Spinal cord (tissue), 10 donors: ENCODE measurements around the gene RNASE4. TPM values are rescaled to one million over a fixed set of nuclear protein-coding genes. Genes with fewer than 3 reads are reported as not detected.
"Not testable (repeated sequence)": the region's sequence is repeated elsewhere in the genome, so short reads cannot be mapped to it uniquely, and the experiment has no call there.

ENCODE experiments used
- DNase-seq, 6 donors: peaks; one replicate each; pipeline versions ENCODE4 v3.0.0 to v3.0.0-alpha.2; 2013 to 2015; ENCODE audit warnings: low spot score in 6 of 6, low read depth in 4 of 6
- H3K27ac ChIP-seq: one replicate; pipeline ENCODE4 v1.5.1; 2013; ENCODE audit warnings: low read depth, low read length, control low read depth
- H3K27me3 ChIP-seq: one replicate; pipeline ENCODE4 v1.6.1; 2013; ENCODE audit warnings: low read length; ENCODE audit not compliant: control insufficient read depth, insufficient read depth
- H3K36me3 ChIP-seq: one replicate; pipeline ENCODE4 v1.6.1; 2013; ENCODE audit warnings: low read length; ENCODE audit not compliant: control insufficient read depth, insufficient read depth
- H3K4me1 ChIP-seq: one replicate; pipeline ENCODE4 v1.6.1; 2013; ENCODE audit warnings: low read length; ENCODE audit not compliant: control insufficient read depth, insufficient read depth
- H3K4me3 ChIP-seq: one replicate; pipeline ENCODE4 v1.5.1; 2013; ENCODE audit warnings: low read depth, low read length, control low read depth
- H3K9me3 ChIP-seq: one replicate; pipeline ENCODE4 v1.6.1; 2013; ENCODE audit warnings: low read length; ENCODE audit not compliant: control insufficient read depth, insufficient read depth
- WGBS: methylation state at CpG from one replicate; pipeline ENCODE4 v1.1.5; 2013; ENCODE audit warnings: missing lambda C conversion rate; ENCODE audit not compliant: insufficient coverage; 5-methylcytosine and 5-hydroxymethylcytosine counted together
- polyA plus RNA-seq, 2 donors: library from polyadenylated mRNA; unstranded; fragments of 120-200 nt; gene quantifications; one replicate each; pipeline ENCODE4 v1.2.1, GENCODE V29; 2013; ENCODE audit not compliant: insufficient read length in 2 of 2
- total RNA-seq, 2 donors: library from RNA; depleted of rRNA in 1 of 2; stranded (reverse); fragments of 120-200 nt in 1 of 2; fragments of >200 nt in 1 of 2; gene quantifications; one replicate each; pipeline versions ENCODE4 v1.2.3 to v1.2.4, GENCODE V29; 2013 to 2014
- donor health status: healthy.

RNASE4 gene
- total and polyA plus RNA-seq, 4 donors: 0.48 to 13.8 (median 6.6) TPM

GRCh38 chr14:20697273-20698017, 13.1 kb downstream of the RNASE4 start:
- WGBS: 40% methylated on average over 1 of the region's 6 CpGs
- peak; percentile 46 to 94 (median 76) for DNase-seq
- H3K27ac ChIP-seq: no peak overlapping the region
- H3K4me1 ChIP-seq: no peaks in the 10 kb centered on the region
- no peaks in the 10 kb centered on the region for H3K36me3 ChIP-seq
- H3K27me3 ChIP-seq: no peaks in the 10 kb centered on the region
- H3K4me3 ChIP-seq: no peak overlapping the region
- no peaks in the 10 kb centered on the region for H3K9me3 ChIP-seq

GRCh38 chr14:20698018-20698329, 13.6 kb downstream of the RNASE4 start:
- no peaks in the 10 kb centered on the region for H3K9me3 ChIP-seq
- no peaks in the 10 kb centered on the region for H3K36me3 ChIP-seq
- DNase-seq: no peak
- no peaks in the 10 kb centered on the region for H3K4me1 ChIP-seq
- no peak overlapping the region for H3K27ac ChIP-seq
- no peak overlapping the region for H3K4me3 ChIP-seq
- no peaks in the 10 kb centered on the region for H3K27me3 ChIP-seq

GRCh38 chr14:20698934-20699333, 14.6 kb downstream of the RNASE4 start:
- no peak for DNase-seq
- 89% methylated on average over 3 of the region's 5 CpGs for WGBS
- H3K36me3 ChIP-seq: no peaks in the 10 kb centered on the region
- no peak overlapping the region for H3K27ac ChIP-seq
- H3K4me3 ChIP-seq: no peak overlapping the region
- no peaks in the 10 kb centered on the region for H3K27me3 ChIP-seq
- H3K9me3 ChIP-seq: no peaks in the 10 kb centered on the region
- no peaks in the 10 kb centered on the region for H3K4me1 ChIP-seq

- no peak overlapping the region for H3K4me3 ChIP-seq
- no peak overlapping the region for H3K27ac ChIP-seq
- no peak for DNase-seq
- no peaks in the 10 kb centered on the region for H3K9me3 ChIP-seq
- H3K36me3 ChIP-seq: no peaks in the 10 kb centered on the region
- no peaks in the 10 kb centered on the region for H3K27me3 ChIP-seq
- H3K4me1 ChIP-seq: no peaks in the 10 kb centered on the region
These were observed 15.6 kb downstream of the RNASE4 start for GRCh38 chr14:20699931-20700330.

- H3K36me3 ChIP-seq, H3K9me3 ChIP-seq, H3K27me3 ChIP-seq, H3K27ac ChIP-seq, H3K4me3 ChIP-seq, H3K4me1 ChIP-seq, DNase-seq: not testable (repeated sequence)
- WGBS: 90% methylated on average over 7 of the region's 7 CpGs
These were observed 16.6 kb downstream of the RNASE4 start for GRCh38 chr14:20700965-20701364.

GRCh38 chr14:20706657-20707355, 22.4 kb downstream of the RNASE4 start:
- Histone ChIP-seq H3K36me3 (no peaks in the 10 kb centered on the region), H3K27me3 (no peaks in the 10 kb centered on the region), H3K4me3 (no peak overlapping the region), H3K9me3 (no peaks in the 10 kb centered on the region), H3K4me1 (no peaks in the 10 kb centered on the region), H3K27ac (no peak overlapping the region)
- no CpG with 5 or more reads among the region's 4 CpGs for WGBS
- DNase-seq: no peak

- no peaks in the 10 kb centered on the region for H3K36me3 ChIP-seq
- H3K4me1 ChIP-seq: no peaks in the 10 kb centered on the region
- H3K9me3 ChIP-seq: no peaks in the 10 kb centered on the region
- WGBS: 100% methylated on average over 1 of the region's 2 CpGs
- DNase-seq: no peak
- H3K4me3 ChIP-seq: no peak overlapping the region
- H3K27me3 ChIP-seq: no peaks in the 10 kb centered on the region
- no peak overlapping the region for H3K27ac ChIP-seq
These were observed 23.3 kb downstream of the RNASE4 start for GRCh38 chr14:20707622-20708021.

- H3K27ac ChIP-seq: no peak overlapping the region
- H3K9me3 ChIP-seq: no peaks in the 10 kb centered on the region
- H3K36me3 ChIP-seq: no peaks in the 10 kb centered on the region
- no peak overlapping the region for H3K4me3 ChIP-seq
- WGBS: 93% methylated on average over 3 of the region's 4 CpGs
- DNase-seq: no peak
- H3K4me1 ChIP-seq: no peaks in the 10 kb centered on the region
- no peaks in the 10 kb centered on the region for H3K27me3 ChIP-seq
These were observed 26.9 kb downstream of the RNASE4 start for GRCh38 chr14:20711261-20711660.

GRCh38 chr14:20711685-20712084, 27.3 kb downstream of the RNASE4 start:
- no peak for DNase-seq
- no peaks in the 10 kb centered on the region for H3K36me3 ChIP-seq
- 80% methylated on average over 3 of the region's 4 CpGs for WGBS
- no peaks in the 10 kb centered on the region for H3K27me3 ChIP-seq
- no peaks in the 10 kb centered on the region for H3K9me3 ChIP-seq
- no peaks in the 10 kb centered on the region for H3K4me1 ChIP-seq
- no peak overlapping the region for H3K4me3 ChIP-seq
- H3K27ac ChIP-seq: no peak overlapping the region

GRCh38 chr14:20712904-20713303, 28.5 kb downstream of the RNASE4 start:
- WGBS: 40% methylated on average over 1 of the region's 2 CpGs
- Histone ChIP-seq H3K27me3 (no peaks in the 10 kb centered on the region), H3K9me3 (no peaks in the 10 kb centered on the region), H3K4me3 (no peak overlapping the region), H3K4me1 (no peaks in the 10 kb centered on the region), H3K27ac (no peak overlapping the region), H3K36me3 (no peaks in the 10 kb centered on the region)
- DNase-seq: no peak
